KMS-11 (cell line): ENCODE data around the gene CTDSPL2.

Experiments used
- H2AFZ ChIP-seq: fragments of 200-600 bp; sonication (generic); 2 replicates; pipeline ENCODE4 v1.6.1; 2016; ENCODE audit warnings: antibody characterized with exemption, mixed run types, low read depth
- H3K27ac ChIP-seq: fragments of 200-600 bp; sonication (generic); 2 replicates; pipeline ENCODE4 v1.6.1; 2016; ENCODE audit warnings: mild to moderate bottlenecking, mixed run types
- H3K27me3 ChIP-seq: fragments of 200-600 bp; sonication (generic); 2 replicates; pipeline ENCODE4 v1.6.1; 2017; ENCODE audit warnings: mild to moderate bottlenecking, low read depth, mixed run types, moderate library complexity; ENCODE audit not compliant: insufficient read depth
- H3K36me3 ChIP-seq: fragments of 200-600 bp; sonication (generic); 2 replicates; pipeline ENCODE4 v1.6.1; 2017; ENCODE audit warnings: mild to moderate bottlenecking, mixed run types; ENCODE audit not compliant: insufficient read depth
- H3K4me1 ChIP-seq: fragments of 200-600 bp; sonication (generic); 2 replicates; pipeline ENCODE4 v1.6.1; 2016; ENCODE audit warnings: mild to moderate bottlenecking, low read depth, mixed run types; ENCODE audit not compliant: poor library complexity, severe bottlenecking
- H3K4me2 ChIP-seq: fragments of 200-600 bp; sonication (generic); 2 replicates; pipeline ENCODE4 v1.7.0; 2016; ENCODE audit warnings: mild to moderate bottlenecking, mixed run types
- H3K4me3 ChIP-seq: fragments of 200-600 bp; sonication (generic); IDR thresholded peaks from 2 replicates; pipeline ENCODE4 v1.6.1; 2017; ENCODE audit warnings: low read depth, low read length, mixed read lengths; ENCODE audit not compliant: insufficient read depth
- H3K79me2 ChIP-seq: fragments of 200-600 bp; sonication (generic); 2 replicates; pipeline ENCODE4 v1.6.1; 2016; ENCODE audit warnings: low read depth, mixed run types; ENCODE audit not compliant: insufficient read depth
- H3K9ac ChIP-seq: fragments of 200-600 bp; sonication (generic); 2 replicates; pipeline ENCODE4 v1.6.1; 2016; ENCODE audit warnings: mild to moderate bottlenecking, mixed run types
- H4K20me1 ChIP-seq: fragments of 200-600 bp; sonication (generic); 2 replicates; pipeline ENCODE4 v1.6.1; 2016; ENCODE audit warnings: mild to moderate bottlenecking, mixed run types; ENCODE audit not compliant: insufficient read depth
- CTCF ChIP-seq: fragments of 200-600 bp; sonication (generic); conservative IDR thresholded peaks from 2 replicates; pipeline ENCODE4 v1.6.1; 2017; ENCODE audit warnings: low read depth, mild to moderate bottlenecking, antibody characterized with exemption, low read length, moderate library complexity, mixed read lengths

CTDSPL2 gene

GRCh38 chr15:44565387-44566154, 138.1 kb downstream of the CTDSPL2 start:
- no peak overlapping the region for H3K27ac ChIP-seq
- no peak overlapping the region for H3K4me3 ChIP-seq
- H3K9ac ChIP-seq: no peak overlapping the region
- no peaks in the 10 kb centered on the region for H3K4me1 ChIP-seq
- no peaks in the 10 kb centered on the region for H3K27me3 ChIP-seq
- no peak overlapping the region for H2AFZ ChIP-seq
- H3K36me3 ChIP-seq: peaks cover 16% of the 10 kb centered on the region; the same call in 1 of the 2 replicates
- H4K20me1 ChIP-seq: no peaks in the 10 kb centered on the region; the same call in 1 of the 2 replicates
- no peak for TF ChIP-seq CTCF
- H3K4me2 ChIP-seq: no peak overlapping the region
- no peaks in the 10 kb centered on the region for H3K79me2 ChIP-seq

DNA sequence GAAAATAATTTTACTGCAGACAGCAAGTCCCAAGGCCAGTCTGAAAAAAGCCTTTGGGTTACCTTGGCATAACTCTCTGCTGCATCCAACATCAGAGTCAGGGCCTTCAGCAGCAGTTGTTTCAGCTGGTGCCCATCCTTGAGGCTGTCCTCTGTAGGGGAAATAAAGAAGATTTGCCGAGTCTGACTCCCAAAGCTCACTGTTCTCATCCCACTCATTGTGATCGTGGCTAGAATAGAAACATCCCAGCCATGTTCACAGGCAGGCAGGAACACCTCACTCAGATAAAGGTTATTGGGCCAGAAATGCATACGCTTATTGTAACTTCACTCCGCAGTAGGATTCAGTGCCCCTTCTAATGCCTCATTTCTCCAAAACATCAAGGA, 138.7 kb downstream of the CTDSPL2 start:
- Histone ChIP-seq H3K4me1 (no peaks in the 10 kb centered on the region), H3K4me2 (no peak overlapping the region), H3K4me3 (no peak overlapping the region), H3K27me3 (no peaks in the 10 kb centered on the region), H3K36me3 (peaks cover 16% of the 10 kb centered on the region; the same call in 1 of the 2 replicates), H3K27ac (no peak overlapping the region), H3K9ac (no peak overlapping the region), H4K20me1 (no peaks in the 10 kb centered on the region; the same call in 1 of the 2 replicates), H2AFZ (no peak overlapping the region), H3K79me2 (no peaks in the 10 kb centered on the region)
- no peak for TF ChIP-seq CTCF

DNA sequence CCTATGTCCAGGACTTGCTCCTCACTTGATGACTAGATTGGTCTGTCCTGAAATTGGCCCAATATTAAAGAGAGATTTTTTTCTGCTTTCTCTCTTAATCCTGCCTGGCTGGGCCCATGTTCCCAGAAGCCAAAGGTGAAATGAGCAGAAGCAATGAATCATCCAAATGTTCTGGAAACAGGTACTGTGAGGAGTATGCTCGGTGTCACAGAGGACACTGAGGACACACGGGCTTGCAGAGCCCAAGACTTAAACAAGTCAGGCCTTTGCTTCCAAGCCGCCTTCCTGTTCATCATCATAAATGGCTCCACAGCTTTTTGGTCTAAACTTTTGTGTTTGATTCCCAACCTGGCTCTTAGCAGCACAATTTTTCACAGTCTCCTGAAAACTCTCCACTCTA, 140.9 kb downstream of the CTDSPL2 start:
- Histone ChIP-seq H3K79me2 (no peaks in the 10 kb centered on the region), H3K4me3 (no peak overlapping the region), H3K27me3 (no peaks in the 10 kb centered on the region), H4K20me1 (no peaks in the 10 kb centered on the region), H3K4me2 (no peak overlapping the region), H3K36me3 (peaks cover 7% of the 10 kb centered on the region; the same call in 1 of the 2 replicates), H2AFZ (no peak overlapping the region), H3K4me1 (no peaks in the 10 kb centered on the region), H3K9ac (no peak overlapping the region), H3K27ac (no peak overlapping the region)
- no peak for TF ChIP-seq CTCF

DNA sequence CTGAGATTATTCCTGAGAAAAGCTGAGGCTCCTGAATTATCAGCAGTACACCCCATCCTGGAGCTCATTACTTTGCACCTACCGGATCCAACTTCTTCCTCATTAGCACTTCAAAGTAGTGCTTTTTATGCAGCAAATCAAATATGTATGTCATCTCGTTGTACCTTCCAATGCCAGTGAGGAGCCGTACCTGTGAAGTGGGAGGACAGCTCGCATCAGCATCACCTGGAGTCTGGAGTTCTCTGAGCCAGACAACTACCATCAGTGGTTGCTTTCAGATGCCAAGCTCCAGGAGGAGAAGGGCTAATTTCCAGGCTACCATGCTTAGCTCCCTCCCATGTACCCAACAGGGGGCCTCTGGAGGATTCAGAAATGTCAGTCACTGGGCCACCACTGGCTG, 141.9 kb downstream of the CTDSPL2 start:
- peaks cover 6% of the 10 kb centered on the region; the same call in 1 of the 2 replicates for H3K36me3 ChIP-seq
- no peak overlapping the region for H3K9ac ChIP-seq
- H3K4me2 ChIP-seq: no peak overlapping the region
- TF ChIP-seq CTCF: no peak
- H3K4me3 ChIP-seq: no peak overlapping the region
- no peak overlapping the region for H3K27ac ChIP-seq
- no peaks in the 10 kb centered on the region for H3K27me3 ChIP-seq
- H2AFZ ChIP-seq: no peak overlapping the region
- no peaks in the 10 kb centered on the region for H3K79me2 ChIP-seq
- no peaks in the 10 kb centered on the region for H3K4me1 ChIP-seq
- H4K20me1 ChIP-seq: no peaks in the 10 kb centered on the region
